CD14-positive monocyte (primary cell): Measurements from ENCODE around the gene CCDC85A. TPM values are rescaled to one million over a fixed set of nuclear protein-coding genes. Genes with fewer than 3 reads are reported as not detected.

Experiments
- DNase-seq, 3 donors: peaks; one replicate each; pipeline ENCODE4 v3.0.0-alpha.2; 2011 to 2022
- H2AFZ ChIP-seq: 2 replicates; pipeline ENCODE4 v1.6.0; 2012; ENCODE audit warnings: mild to moderate bottlenecking, low read depth, low read length, inconsistent platforms; ENCODE audit not compliant: insufficient read depth, poor library complexity, severe bottlenecking
- H3K27ac ChIP-seq, 2 donors: 1 replicate in 1 of 2; 2 replicates in 1 of 2; pipeline ENCODE4 v1.5.1; 2012 to 2013; ENCODE audit warnings: low read length in 2 of 2, control low read depth in 1 of 2, inconsistent platforms in 1 of 2, low read depth in 1 of 2, mild to moderate bottlenecking in 1 of 2
- H3K27me3 ChIP-seq, 2 donors: one replicate each; pipeline versions ENCODE4 v1.6.0 to v1.6.1; 2011 to 2013; ENCODE audit warnings: low read length in 2 of 2; ENCODE audit not compliant: control insufficient read depth in 2 of 2, insufficient read depth in 2 of 2
- H3K36me3 ChIP-seq, 2 donors: replicated peaks in 1 of 2; 1 replicate in 1 of 2; 2 replicates in 1 of 2; pipeline versions ENCODE4 v1.5.1 to v1.6.1; 2012 to 2013; ENCODE audit warnings: low read length in 2 of 2, control low read depth in 1 of 2, inconsistent platforms in 1 of 2, mild to moderate bottlenecking in 1 of 2; ENCODE audit not compliant: insufficient read depth in 2 of 2, control insufficient read depth in 1 of 2
- H3K4me1 ChIP-seq, 2 donors: 1 replicate in 1 of 2; 2 replicates in 1 of 2; pipeline versions ENCODE4 v1.5.1 to v1.6.1; 2012 to 2013; ENCODE audit warnings: low read length in 2 of 2, control low read depth in 1 of 2, inconsistent platforms in 1 of 2, mild to moderate bottlenecking in 1 of 2, moderate library complexity in 1 of 2; ENCODE audit not compliant: insufficient read depth in 2 of 2, control insufficient read depth in 1 of 2
- H3K4me2 ChIP-seq: replicated peaks from 2 replicates; pipeline ENCODE3; 2012; ENCODE audit warnings: low read length, moderate library complexity, mild to moderate bottlenecking; ENCODE audit not compliant: poor library complexity, severe bottlenecking; ENCODE audit errors: extremely low read depth
- H3K4me3 ChIP-seq, 3 experiments: fragments of 200-600 bp in 1 of 3; sonication (generic) in 1 of 3; replicated peaks in 1 of 3; 1 replicate in 2 of 3; 2 replicates in 1 of 3; pipeline ENCODE4 v1.5.1; 2011 to 2013; ENCODE audit warnings: low read length in 3 of 3, mild to moderate bottlenecking in 3 of 3, control low read depth in 2 of 3, low read depth in 2 of 3, inconsistent platforms in 1 of 3, moderate library complexity in 1 of 3
- H3K79me2 ChIP-seq: 2 replicates; pipeline ENCODE4 v1.6.0; 2012; ENCODE audit warnings: mild to moderate bottlenecking, control low read depth, inconsistent platforms, low read length, moderate library complexity; ENCODE audit not compliant: insufficient read depth
- H3K9ac ChIP-seq: 2 replicates; pipeline ENCODE4 v1.6.0; 2017; ENCODE audit warnings: low read length, mild to moderate bottlenecking; ENCODE audit not compliant: insufficient read depth, poor library complexity, severe bottlenecking
- H3K9me3 ChIP-seq, 2 donors: replicated peaks in 1 of 2; 1 replicate in 1 of 2; 2 replicates in 1 of 2; pipeline versions ENCODE4 v1.5.1 to v1.6.1; 2012 to 2013; ENCODE audit warnings: low read length in 2 of 2, control low read depth in 1 of 2; ENCODE audit not compliant: control insufficient read depth in 1 of 2, insufficient read depth in 1 of 2
- H4K20me1 ChIP-seq: 2 replicates; pipeline ENCODE4 v1.6.0; 2012; ENCODE audit warnings: mild to moderate bottlenecking, low read length, control low read depth, moderate library complexity; ENCODE audit not compliant: insufficient read depth
- H3K27ac Mint-ChIP-seq, 7 donors: one replicate each; pipeline ENCODE4 v1.8.0; 2020; ENCODE audit warnings: mild to moderate bottlenecking in 7 of 7, mixed read lengths in 7 of 7, moderate library complexity in 6 of 7, inconsistent platforms in 2 of 7
- H3K27me3 Mint-ChIP-seq, 3 donors: one replicate each; pipeline ENCODE4 v1.8.0; 2021 to 2022; ENCODE audit warnings: low read depth in 3 of 3, mild to moderate bottlenecking in 3 of 3, mixed read lengths in 3 of 3, moderate library complexity in 3 of 3, inconsistent platforms in 1 of 3
- H3K36me3 Mint-ChIP-seq, 2 donors: one replicate each; pipeline ENCODE4 v1.8.0; 2020; ENCODE audit warnings: mixed read lengths in 2 of 2, inconsistent platforms in 1 of 2, mild to moderate bottlenecking in 1 of 2
- H3K4me1 Mint-ChIP-seq: one replicate; pipeline ENCODE4 v1.8.0; 2020; ENCODE audit warnings: mild to moderate bottlenecking, mixed read lengths
- H3K4me3 Mint-ChIP-seq, 2 donors: one replicate each; pipeline ENCODE4 v1.8.0; 2020; ENCODE audit warnings: mild to moderate bottlenecking in 2 of 2, mixed read lengths in 2 of 2, moderate library complexity in 1 of 2
- H3K9me3 Mint-ChIP-seq, 7 donors: one replicate each; pipeline ENCODE4 v1.8.0; 2020 to 2022; ENCODE audit warnings: mixed read lengths in 7 of 7, mild to moderate bottlenecking in 6 of 7, moderate library complexity in 6 of 7, inconsistent platforms in 2 of 7
- WGBS: methylation state at CpG from one replicate; pipeline ENCODE4 v1.1.5; 2013; ENCODE audit warnings: missing lambda C conversion rate; ENCODE audit not compliant: insufficient coverage; 5-methylcytosine and 5-hydroxymethylcytosine counted together
- intact Hi-C, 2 donors: fragments of 100-400 bp; cut with micrococcal nuclease; formaldehyde crosslinking; loops; one replicate each; pipeline versions ENCODE4 v1.15.0 to v1.15.1; 2023
- polyA plus RNA-seq, 3 donors: library from polyadenylated mRNA; depleted of rRNA in 1 of 3; unstranded in 2 of 3; stranded (reverse) in 1 of 3; fragments of 300-500 nt in 2 of 3; fragments of >200 nt in 1 of 3; fragmentation: Illumina TruSeq in 2 of 3; gene quantifications; 1 replicate in 2 of 3; 2 replicates in 1 of 3; pipeline ENCODE4 v1.2.3, GENCODE V29; 2012 to 2021
- TF ChIP-seq, protein P1 (sequence below): fragments of 200-600 bp; IDR thresholded peaks from one replicate; pipeline ENCODE4 v1.8.0; 2022; ENCODE audit warnings: antibody characterized with exemption, mild to moderate bottlenecking

CCDC85A gene
- polyA plus RNA-seq, 3 donors: not detected

DNA sequence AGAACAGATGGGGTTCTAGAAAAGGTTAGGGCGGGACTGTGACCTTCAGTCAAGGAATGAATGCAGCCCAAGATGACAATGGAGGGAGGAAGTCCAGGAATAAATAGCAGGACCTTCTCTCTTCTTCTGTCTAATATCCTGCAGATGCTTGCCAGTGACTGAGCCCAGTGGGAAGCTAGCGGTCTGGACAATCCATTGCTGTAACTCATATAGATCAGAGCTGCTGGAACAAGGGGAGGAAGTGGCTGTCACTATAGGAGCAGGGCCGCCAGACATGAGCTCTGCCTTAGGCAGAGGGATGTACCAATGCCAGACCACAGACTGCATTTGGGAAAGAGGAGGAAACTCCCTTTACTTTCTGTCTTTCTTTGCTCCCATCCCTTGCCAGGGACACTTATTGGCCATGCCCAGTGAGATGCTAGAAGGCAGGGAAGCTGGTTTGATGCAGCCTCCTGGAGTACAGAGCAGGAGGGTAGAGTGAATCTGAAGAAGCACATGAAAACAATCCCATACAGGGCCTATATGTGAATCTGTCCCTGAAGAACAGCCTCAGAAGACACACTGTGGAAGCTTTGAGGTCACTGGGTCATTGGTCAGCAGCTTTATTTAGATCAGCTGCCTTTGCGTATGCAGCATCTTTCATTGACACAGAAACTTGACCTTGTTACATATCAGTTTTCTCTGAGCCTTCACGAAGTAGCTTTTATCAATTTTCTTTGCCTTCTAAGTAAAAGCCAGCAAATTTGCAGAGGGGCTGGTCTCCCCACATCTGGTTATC is 65.4 kb downstream of the CCDC85A start:
- Histone ChIP-seq H3K27me3 (no peaks in the 10 kb centered on the region), H2AFZ (no peak overlapping the region), H3K4me2 (no peak overlapping the region), H3K9ac (no peak overlapping the region), H3K36me3 (no peaks in the 10 kb centered on the region), H3K9me3 (peaks cover 0 to 7% of the 10 kb centered on the region in 2 donors), H3K4me1 (no peaks in the 10 kb centered on the region), H4K20me1 (no peaks in the 10 kb centered on the region), H3K4me3 (no peak overlapping the region), H3K27ac (no peak overlapping the region), H3K79me2 (no peaks in the 10 kb centered on the region)
- Mint-ChIP-seq H3K36me3 (no peaks in the 10 kb centered on the region), H3K27ac (no peak overlapping the region), H3K4me1 (no peaks in the 10 kb centered on the region), H3K4me3 (no peak overlapping the region), H3K9me3 (peaks cover 0 to 5% (median 3%) of the 10 kb centered on the region in 7 donors), H3K27me3 (peaks cover 0 to 4% (median 2%) of the 10 kb centered on the region in 3 donors)
- 65% methylated on average over 5 of the region's 5 CpGs for WGBS
- DNase-seq: no peak
- TF ChIP-seq, protein P1, sequence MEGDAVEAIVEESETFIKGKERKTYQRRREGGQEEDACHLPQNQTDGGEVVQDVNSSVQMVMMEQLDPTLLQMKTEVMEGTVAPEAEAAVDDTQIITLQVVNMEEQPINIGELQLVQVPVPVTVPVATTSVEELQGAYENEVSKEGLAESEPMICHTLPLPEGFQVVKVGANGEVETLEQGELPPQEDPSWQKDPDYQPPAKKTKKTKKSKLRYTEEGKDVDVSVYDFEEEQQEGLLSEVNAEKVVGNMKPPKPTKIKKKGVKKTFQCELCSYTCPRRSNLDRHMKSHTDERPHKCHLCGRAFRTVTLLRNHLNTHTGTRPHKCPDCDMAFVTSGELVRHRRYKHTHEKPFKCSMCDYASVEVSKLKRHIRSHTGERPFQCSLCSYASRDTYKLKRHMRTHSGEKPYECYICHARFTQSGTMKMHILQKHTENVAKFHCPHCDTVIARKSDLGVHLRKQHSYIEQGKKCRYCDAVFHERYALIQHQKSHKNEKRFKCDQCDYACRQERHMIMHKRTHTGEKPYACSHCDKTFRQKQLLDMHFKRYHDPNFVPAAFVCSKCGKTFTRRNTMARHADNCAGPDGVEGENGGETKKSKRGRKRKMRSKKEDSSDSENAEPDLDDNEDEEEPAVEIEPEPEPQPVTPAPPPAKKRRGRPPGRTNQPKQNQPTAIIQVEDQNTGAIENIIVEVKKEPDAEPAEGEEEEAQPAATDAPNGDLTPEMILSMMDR: no peak
- intact Hi-C loops: no loop called here

GRCh38 chr2:56250153-56250729 is 66.5 kb downstream of the CCDC85A start:
- H4K20me1 ChIP-seq: no peaks in the 10 kb centered on the region
- no peak for DNase-seq
- no peak overlapping the region for H3K27ac ChIP-seq
- H3K36me3 ChIP-seq: no peaks in the 10 kb centered on the region
- no peak overlapping the region for H2AFZ ChIP-seq
- intact Hi-C loops: no loop called here
- Mint-ChIP-seq H3K4me3 (no peak overlapping the region), H3K27me3 (peaks cover 0 to 4% (median 2%) of the 10 kb centered on the region in 3 donors), H3K27ac (no peak overlapping the region), H3K4me1 (no peaks in the 10 kb centered on the region), H3K36me3 (no peaks in the 10 kb centered on the region), H3K9me3 (peaks cover 0 to 5% (median 3%) of the 10 kb centered on the region in 7 donors)
- no peak overlapping the region for H3K4me2 ChIP-seq
- TF ChIP-seq, protein P1: no peak
- H3K9me3 ChIP-seq: peaks cover 0 to 5% of the 10 kb centered on the region in 2 donors
- H3K4me3 ChIP-seq: no peak overlapping the region
- no peaks in the 10 kb centered on the region for H3K4me1 ChIP-seq
- no peak overlapping the region for H3K9ac ChIP-seq
- 89% methylated on average over 1 of the region's 2 CpGs for WGBS
- no peaks in the 10 kb centered on the region for H3K79me2 ChIP-seq
- H3K27me3 ChIP-seq: no peaks in the 10 kb centered on the region
